ENCODE measurements around the gene SERPINA7.

DNA sequence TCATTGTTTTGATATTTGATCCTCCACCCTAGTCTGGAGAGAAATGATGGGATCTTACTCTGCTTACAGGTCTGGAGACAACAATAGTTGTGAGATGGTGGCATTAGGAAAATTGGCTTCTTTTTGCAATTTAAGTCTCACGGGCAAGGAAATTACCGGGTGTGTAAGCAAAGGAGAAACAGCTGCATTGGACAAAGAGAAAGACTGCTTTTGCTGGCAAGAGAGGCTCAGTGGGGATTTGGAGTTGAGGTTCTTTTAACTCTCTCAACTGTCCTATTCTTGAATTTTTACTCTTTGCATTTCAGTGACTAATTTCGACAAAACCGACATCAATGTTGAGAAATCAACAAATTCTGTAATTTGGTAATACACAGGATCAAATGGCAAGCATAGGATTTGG lies 2.3 kb upstream of the SERPINA7 start:
- TF ChIP-seq, protein P1, sequence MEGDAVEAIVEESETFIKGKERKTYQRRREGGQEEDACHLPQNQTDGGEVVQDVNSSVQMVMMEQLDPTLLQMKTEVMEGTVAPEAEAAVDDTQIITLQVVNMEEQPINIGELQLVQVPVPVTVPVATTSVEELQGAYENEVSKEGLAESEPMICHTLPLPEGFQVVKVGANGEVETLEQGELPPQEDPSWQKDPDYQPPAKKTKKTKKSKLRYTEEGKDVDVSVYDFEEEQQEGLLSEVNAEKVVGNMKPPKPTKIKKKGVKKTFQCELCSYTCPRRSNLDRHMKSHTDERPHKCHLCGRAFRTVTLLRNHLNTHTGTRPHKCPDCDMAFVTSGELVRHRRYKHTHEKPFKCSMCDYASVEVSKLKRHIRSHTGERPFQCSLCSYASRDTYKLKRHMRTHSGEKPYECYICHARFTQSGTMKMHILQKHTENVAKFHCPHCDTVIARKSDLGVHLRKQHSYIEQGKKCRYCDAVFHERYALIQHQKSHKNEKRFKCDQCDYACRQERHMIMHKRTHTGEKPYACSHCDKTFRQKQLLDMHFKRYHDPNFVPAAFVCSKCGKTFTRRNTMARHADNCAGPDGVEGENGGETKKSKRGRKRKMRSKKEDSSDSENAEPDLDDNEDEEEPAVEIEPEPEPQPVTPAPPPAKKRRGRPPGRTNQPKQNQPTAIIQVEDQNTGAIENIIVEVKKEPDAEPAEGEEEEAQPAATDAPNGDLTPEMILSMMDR (IDR thresholded peaks at IDR 0.05): no peak
- TF ChIP-seq POLR2A (IDR thresholded peaks at IDR 0.05): no peak
